ENCODE results near the gene CFLAR. TPM values are rescaled to one million over a fixed set of nuclear protein-coding genes. Genes with fewer than 3 reads are reported as not detected.

Gene CFLAR
- total RNA-seq, 4 donors from 2014 or later, result 157 to 492 (median 249) TPM

DNA sequence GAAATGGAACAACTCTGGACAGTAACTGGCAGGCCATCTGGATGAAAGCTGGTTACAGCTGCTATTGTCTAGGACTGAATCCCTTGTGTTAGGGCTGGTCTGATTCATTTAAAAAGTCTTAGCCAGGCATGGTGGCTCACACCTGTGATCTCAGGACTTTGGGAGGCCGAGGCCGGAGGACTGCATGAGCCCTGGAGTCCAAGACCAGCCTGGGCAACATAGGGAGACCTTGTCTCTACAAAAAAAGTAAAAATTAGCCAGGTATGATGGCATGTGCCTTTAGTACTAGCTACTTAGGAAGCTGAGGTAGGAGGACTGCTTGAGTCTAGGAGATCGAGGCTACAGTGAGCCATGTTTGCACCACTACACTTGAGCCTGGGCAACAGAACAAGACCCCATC lies 15.5 kb upstream of the CFLAR start:
- intact Hi-C loops (cut with DNase I), result no loop called here
- H3K27ac ChIP-seq, result no peak overlapping the region
- TF ChIP-seq POLR2A (IDR thresholded peaks at IDR 0.05), result no peak
- TF ChIP-seq, protein P1, sequence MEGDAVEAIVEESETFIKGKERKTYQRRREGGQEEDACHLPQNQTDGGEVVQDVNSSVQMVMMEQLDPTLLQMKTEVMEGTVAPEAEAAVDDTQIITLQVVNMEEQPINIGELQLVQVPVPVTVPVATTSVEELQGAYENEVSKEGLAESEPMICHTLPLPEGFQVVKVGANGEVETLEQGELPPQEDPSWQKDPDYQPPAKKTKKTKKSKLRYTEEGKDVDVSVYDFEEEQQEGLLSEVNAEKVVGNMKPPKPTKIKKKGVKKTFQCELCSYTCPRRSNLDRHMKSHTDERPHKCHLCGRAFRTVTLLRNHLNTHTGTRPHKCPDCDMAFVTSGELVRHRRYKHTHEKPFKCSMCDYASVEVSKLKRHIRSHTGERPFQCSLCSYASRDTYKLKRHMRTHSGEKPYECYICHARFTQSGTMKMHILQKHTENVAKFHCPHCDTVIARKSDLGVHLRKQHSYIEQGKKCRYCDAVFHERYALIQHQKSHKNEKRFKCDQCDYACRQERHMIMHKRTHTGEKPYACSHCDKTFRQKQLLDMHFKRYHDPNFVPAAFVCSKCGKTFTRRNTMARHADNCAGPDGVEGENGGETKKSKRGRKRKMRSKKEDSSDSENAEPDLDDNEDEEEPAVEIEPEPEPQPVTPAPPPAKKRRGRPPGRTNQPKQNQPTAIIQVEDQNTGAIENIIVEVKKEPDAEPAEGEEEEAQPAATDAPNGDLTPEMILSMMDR (IDR thresholded peaks at IDR 0.05), result no peak
- H3K9me3 ChIP-seq, result no peaks in the 10 kb centered on the region
- no peaks in the 10 kb centered on the region for H3K36me3 ChIP-seq
- H3K27me3 ChIP-seq, result no peaks in the 10 kb centered on the region
- 94 to 95% methylated on average over 3 of the region's 3 CpGs for WGBS, 2 donors
- no peak overlapping the region for H3K4me3 ChIP-seq (replicated peaks in 1 of 3)
- H3K4me1 ChIP-seq, result no peaks in the 10 kb centered on the region
- DNase-seq, result no peak

DNA sequence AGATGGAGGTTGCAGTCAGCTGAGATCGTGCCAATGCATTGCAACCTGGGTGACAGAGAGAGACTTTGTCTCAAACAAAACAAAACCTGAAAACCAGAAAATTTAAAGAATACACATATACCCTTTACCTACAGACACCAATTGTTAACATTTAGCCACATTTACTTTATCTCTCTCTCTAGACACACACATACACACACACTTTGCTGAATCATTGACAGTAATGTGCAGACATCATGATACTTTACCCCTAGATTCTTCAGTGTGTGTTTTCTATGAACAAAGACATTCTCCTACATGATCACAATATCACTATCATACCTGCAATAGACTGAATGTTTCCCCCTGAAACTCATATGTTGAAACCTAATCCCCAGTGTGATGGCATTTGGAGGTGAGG lies 10.2 kb upstream of the CFLAR start:
- Histone ChIP-seq H3K9me3 (no peaks in the 10 kb centered on the region), H3K27ac (no peak overlapping the region), H3K36me3 (no peaks in the 10 kb centered on the region), H3K27me3 (no peaks in the 10 kb centered on the region), H3K4me1 (no peaks in the 10 kb centered on the region), H3K4me3 (replicated peaks in 1 of 3) (no peak overlapping the region)
- 97 to 100% methylated on average over 1 of the region's 1 CpG for WGBS, 2 donors
- TF ChIP-seq, protein P1 (IDR thresholded peaks at IDR 0.05), result no peak
- TF ChIP-seq POLR2A (IDR thresholded peaks at IDR 0.05), result no peak
- DNase-seq, result no peak
- intact Hi-C loops (cut with DNase I), result no loop called here

DNA sequence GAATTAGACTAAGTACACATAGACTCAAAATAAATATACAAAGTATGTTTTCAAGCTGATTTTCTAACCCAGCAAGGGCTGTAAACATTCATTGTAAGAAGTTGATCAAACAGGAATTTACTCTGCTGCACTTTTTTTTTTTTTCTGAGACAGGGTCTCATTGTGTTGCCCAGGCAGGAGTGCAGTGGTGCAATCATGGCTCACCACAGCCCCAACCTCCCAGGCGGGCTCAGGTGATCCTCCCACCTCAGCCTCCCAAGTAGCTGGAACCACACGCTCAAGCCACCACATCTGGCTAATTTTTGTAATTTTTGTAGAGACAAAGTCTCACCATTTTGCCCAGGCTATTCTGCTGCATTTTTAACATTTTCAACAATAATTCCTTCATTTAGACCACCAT lies 8.3 kb upstream of the CFLAR start:
- DNase-seq, result no peak
- Histone ChIP-seq H3K36me3 (no peaks in the 10 kb centered on the region), H3K4me3 (replicated peaks in 1 of 3) (no peak overlapping the region), H3K27me3 (no peaks in the 10 kb centered on the region), H3K4me1 (no peaks in the 10 kb centered on the region), H3K27ac (no peak overlapping the region), H3K9me3 (no peaks in the 10 kb centered on the region)
- intact Hi-C loops (cut with DNase I), result no loop called here
- no peak for TF ChIP-seq POLR2A (IDR thresholded peaks at IDR 0.05)
- TF ChIP-seq, protein P1 (IDR thresholded peaks at IDR 0.05), result no peak
- WGBS, 2 donors, result 89 to 95% methylated on average over 2 of the region's 2 CpGs

DNA sequence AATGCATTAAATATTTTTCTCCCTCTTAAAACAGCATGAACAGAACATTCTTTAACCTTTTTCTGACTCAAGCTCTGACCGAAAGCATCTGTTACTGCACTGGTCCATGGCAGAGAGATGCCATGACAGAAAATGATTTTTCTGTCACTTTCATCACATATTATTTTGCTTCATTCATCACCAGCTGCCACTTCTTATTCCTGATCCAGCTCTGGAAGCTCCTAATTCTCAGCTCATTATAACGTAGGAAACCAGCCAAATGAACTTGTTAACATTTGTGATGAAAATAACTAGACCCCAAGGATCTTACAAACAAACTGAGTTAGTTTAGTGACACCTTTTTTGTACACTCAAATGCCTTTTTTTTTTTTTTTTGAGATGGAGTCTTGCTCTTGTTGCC lies 7.6 kb upstream of the CFLAR start:
- H3K27ac ChIP-seq, result no peak overlapping the region
- H3K9me3 ChIP-seq, result no peaks in the 10 kb centered on the region
- TF ChIP-seq POLR2A (IDR thresholded peaks at IDR 0.05), result no peak
- TF ChIP-seq, protein P1 (IDR thresholded peaks at IDR 0.05), result no peak
- H3K27me3 ChIP-seq, result no peaks in the 10 kb centered on the region
- DNase-seq, result no peak
- H3K4me3 ChIP-seq (replicated peaks in 1 of 3), result no peak overlapping the region
- WGBS, 2 donors, result 88 to 94% methylated on average over 2 of the region's 2 CpGs
- intact Hi-C loops (cut with DNase I), result no loop called here
- no peaks in the 10 kb centered on the region for H3K36me3 ChIP-seq
- H3K4me1 ChIP-seq, result no peaks in the 10 kb centered on the region

DNA sequence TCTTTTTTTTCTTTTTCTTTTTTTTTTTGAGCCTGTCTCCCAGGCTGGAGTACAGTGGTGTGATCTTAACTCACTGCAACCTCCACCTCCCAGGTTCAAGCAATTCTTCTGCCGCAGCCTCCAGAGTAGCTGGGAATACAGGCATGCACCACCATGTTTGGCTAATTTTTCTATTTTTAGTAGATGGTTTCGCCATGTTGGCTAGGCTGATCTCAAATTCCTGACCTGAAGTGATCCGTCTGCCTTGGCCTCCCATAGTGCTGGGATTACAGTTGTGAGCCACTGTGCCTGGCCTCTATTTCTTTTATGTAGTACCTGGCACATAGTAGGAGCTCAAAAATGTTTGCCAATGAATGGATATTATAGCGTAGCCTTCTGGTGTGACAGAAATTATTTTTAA lies 6.8 kb upstream of the CFLAR start:
- no peak overlapping the region for H3K27ac ChIP-seq
- intact Hi-C loops (cut with DNase I), result no loop called here
- 93 to 95% methylated on average over 4 of the region's 4 CpGs for WGBS, 2 donors

More for the DNA sequence above, 6.8 kb upstream of the CFLAR start:
- H3K27me3 ChIP-seq, result no peaks in the 10 kb centered on the region
- no peaks in the 10 kb centered on the region for H3K36me3 ChIP-seq
- no peak for DNase-seq
- no peaks in the 10 kb centered on the region for H3K9me3 ChIP-seq
- no peak overlapping the region for H3K4me3 ChIP-seq (replicated peaks in 1 of 3)
- H3K4me1 ChIP-seq, result no peaks in the 10 kb centered on the region
- TF ChIP-seq, protein P1 (IDR thresholded peaks at IDR 0.05), result no peak
- TF ChIP-seq POLR2A (IDR thresholded peaks at IDR 0.05), result no peak

Data from thyroid gland (tissue), 4 donors.